Retina (tissue), 1 donor: Measurements from ENCODE around the gene NBEA.

ENCODE experiments used
- DNase-seq: peaks from one replicate; pipeline ENCODE4 v3.0.0-alpha.2; 2016

Gene NBEA

DNA sequence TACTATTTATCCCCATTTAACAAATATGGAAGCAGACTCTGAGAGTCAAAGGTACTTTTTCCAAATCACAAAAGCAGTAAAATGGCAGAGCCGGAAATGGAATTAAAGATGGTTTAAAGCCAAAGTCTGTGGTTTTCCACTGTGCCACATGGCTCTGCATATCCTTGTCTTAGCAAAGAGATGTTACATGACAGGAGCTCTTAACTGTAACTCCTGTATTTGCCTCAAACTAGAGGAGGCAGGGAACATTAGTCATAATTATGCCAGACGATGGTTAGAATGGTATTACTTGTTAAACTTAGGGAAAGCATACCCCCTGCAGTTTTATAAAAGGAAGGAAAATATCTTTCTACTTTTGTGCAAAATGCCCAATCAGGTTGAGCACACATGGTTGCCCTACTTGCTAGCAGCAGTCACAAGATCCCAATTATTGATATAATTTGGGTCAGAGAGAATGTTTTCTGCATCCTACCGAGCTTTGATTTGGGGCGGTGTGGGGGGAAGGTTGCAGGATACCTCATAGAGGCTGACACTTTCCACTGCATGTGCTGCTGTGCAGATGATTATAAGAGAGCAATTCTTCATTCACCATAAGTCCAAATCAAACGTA lies 576.4 kb downstream of the NBEA start:
- DNase-seq = no peak

DNA sequence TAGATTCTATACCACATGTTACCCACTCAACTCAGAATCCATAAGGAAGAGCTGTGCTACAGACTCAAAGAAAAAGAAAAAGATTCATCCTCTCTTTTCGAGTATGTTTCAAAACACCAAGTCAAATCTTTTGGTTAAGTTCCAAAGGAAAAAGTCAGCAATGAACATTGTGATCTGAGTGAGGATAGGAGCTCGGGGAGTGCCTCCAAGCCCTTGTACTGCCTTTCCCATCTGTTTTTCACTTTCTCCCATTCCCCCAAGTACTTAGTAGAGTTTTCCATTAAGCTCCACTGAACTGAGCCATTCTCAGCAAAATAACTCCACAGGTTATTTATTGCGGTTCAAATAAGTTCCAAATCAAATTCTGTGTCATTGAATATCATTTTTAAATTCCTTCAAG lies 582.1 kb downstream of the NBEA start:
- DNase-seq = no peak

DNA sequence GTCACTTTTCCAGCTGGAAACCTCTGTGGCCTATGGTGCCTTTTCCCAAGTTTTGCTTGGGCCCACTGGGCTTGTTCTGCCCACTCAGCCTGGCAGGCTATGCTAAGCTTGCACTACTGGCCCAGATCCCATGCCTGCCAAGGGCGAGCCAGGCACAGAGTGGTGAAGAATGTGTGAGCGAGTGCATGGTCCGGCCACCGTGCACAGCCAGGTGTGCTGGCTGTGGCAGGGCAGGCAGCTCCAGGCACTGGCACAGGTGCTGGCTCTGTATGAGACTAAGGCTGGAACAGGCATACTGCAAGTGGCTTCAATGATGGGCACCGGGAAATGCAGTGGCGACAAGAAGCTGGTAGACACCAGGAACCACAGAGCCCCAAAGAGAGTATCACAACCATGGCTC lies 584.5 kb downstream of the NBEA start:
- no peak for DNase-seq

DNA sequence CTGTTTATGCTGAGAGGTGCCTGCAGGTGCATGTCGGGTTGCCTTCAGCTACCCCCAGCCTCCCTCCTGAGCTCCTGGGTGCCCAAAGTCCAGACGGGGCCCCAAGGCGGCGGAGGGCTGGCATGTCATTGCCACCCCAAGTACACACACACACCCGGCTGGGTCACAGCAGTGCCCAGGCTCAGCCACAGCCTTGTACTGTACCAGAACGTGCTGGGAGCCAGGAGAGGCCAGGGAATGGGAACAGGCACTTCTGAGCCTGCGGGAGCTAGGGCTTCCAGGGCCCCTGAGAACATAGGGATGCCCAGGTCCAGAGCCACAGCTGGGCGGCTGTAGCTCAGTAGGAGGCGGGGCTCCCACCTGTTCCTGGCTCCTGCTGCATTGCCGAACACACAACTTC lies 585.4 kb downstream of the NBEA start:
- DNase-seq = peak; percentile 48

DNA sequence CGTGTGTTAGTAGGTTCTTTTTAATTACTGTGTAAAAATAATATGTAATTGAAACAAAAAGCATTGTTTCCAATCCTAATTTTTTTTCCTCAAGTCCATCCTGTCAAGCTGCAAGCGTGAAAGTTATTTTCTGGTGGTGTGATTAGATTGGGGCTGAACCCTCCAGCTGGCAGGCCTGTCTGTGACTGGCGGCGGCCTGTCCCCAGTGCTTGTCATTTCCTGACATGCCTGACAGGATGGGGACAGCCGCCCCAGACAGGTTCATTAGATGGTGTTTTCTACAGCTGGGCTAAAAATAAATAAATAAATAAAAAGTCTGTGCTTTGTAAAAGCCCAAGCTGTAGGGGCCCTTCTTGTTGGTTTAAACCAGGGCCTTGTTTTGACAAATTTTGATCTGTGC lies 588.1 kb downstream of the NBEA start:
- peak; percentile 78 for DNase-seq

DNA sequence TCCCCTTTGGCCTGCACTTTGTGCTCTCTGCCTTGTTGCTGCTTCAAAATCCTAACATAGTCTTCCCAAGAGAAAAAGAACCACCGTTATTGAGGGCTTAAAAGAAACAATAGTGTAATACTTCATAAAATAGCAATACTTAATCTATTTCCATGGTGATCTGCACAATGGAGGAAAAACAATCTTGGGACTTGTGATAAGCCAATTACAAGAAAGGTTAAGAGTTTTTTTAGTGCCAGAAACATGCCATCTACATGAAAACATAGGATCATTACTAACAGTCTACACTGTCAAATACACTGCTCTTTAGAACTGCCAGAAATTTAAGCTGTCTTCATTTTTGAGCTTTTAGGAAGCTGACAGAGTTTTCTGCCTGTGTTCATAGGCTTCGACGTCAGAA lies 588.5 kb downstream of the NBEA start:
- peak; percentile 35 for DNase-seq

DNA sequence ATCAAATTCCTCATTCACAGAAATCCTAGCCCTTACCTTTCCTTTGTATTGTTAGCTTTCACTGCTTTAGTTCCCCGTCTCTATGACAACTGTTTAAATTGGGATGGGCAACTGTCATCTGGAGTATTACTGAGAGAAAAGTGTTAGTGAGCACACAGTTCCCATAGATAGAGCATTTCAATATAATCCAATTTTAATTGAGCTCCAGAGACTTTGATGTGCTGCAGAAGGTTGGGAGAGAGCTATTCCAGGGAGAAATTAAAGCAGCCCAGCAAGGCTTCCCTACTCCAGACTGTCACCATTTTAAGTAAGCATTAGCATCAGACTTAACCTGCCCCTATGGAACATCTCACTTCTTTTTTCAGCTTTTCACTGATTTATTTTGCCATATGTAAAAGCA lies 589.5 kb downstream of the NBEA start:
- peak; percentile 50 for DNase-seq

DNA sequence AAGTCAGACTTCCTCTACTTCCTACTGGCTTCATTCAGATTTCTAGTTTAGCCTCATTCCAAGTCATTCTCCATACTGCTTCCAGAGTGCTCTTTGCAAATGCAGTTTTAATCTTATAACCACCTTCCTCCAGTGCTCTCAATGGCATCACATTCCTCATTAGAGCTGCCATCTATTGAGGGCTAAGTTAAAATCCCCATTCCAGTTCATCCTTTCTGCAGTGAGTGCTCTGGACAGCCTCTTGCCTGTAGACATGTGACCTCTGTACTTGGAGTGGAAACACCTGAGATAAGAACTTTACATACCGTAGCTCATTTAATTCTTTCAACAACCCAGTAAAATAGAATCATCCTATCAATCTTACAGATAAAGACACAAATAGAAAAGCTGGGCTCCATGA lies 592.3 kb downstream of the NBEA start:
- DNase-seq = no peak

DNA sequence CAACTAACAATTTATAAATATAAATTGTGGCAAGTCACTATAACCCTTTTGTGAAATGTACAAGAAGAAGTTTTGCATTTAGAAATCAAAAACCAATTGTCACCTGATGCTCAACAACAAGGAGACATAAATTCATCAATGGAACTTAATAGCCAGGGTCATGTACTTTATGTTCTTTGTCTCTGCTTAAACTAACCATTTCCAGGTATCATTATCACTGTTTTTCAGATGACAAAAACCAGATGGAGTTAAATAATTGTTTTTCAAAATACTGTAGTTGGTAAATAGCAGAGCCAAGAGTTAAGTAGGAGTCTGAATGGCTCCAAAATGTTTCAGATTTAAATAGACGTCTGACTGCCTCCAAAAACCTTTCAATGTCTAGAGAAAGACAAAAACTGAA lies 606.7 kb downstream of the NBEA start:
- no peak for DNase-seq

DNA sequence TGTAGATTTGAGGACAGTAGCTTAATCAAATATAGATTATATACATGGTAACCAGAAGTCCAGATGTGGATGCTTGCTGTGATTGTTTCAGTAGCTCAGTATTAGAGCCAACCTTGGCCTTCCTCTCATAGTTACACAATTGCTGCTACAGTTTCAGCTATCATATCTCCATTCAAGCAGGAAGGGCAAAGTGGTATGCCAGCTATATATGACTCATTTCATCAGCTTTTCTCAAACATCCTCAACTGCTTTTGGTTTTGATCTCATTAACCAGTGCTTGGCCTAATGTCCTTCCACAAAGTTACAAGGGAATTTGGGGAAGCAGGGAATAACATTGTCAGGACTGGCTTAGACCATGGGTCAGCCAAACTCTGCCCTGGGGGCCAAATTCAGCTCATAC lies 607.4 kb downstream of the NBEA start:
- no peak for DNase-seq

DNA sequence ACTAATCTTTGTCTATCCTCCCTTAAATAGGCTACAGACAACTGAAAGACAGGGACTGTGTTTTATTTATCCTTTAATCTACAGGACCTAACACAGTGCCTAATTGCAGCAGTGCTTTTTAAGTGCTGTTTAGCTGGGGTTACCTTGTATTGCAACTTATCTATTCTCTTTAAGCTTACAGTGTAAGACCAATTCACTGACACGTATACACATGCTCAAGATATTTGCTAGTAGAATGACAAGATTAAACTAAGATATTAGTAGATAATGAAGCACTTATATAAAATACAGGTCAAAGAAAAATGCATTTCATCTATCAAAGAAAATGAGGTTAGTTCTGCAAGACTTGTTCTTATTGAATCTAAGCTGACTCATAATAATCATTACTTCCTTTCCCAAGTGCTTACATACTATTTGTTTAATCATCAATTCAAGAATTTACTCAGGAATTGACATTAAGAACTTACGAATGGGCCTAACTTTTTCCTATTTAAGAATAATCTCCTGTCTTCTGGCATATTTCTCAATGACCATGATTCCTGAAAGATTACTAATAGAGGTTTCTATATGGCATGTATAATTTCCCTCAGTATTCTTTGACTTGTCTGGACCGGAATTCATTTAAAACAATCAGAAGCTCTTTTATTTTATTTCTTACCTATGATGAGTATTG lies 610.2 kb downstream of the NBEA start:
- DNase-seq = no peak

DNA sequence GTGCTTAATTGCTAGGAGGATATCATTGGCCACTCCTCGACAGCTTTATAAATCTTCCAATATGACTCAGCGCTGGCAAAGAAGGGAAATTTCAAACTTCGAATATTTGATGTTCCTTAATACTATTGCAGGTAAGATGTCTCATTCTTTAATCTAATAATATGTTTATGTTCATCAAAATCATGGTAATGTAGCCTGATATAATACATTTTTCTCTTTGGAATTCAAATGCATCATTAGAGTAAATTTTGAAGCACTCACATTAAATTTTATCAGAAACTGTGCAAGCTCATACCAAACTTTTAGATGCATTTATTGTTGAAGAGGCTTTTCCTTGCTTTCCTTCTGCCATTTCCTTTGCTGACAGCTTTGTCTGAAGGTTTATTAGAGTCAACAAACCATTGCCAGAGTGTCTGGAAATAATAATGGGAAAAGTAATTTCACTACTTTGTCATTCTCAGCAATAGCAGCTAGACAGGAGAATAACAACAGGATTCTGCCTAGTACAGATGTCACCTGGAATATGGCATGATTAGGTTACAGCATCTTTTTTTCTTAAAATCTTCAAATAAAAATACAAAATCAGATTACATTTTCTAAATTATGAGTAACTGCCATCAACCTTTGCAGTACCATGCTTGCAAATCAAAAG lies 613.0 kb downstream of the NBEA start:
- no peak for DNase-seq

DNA sequence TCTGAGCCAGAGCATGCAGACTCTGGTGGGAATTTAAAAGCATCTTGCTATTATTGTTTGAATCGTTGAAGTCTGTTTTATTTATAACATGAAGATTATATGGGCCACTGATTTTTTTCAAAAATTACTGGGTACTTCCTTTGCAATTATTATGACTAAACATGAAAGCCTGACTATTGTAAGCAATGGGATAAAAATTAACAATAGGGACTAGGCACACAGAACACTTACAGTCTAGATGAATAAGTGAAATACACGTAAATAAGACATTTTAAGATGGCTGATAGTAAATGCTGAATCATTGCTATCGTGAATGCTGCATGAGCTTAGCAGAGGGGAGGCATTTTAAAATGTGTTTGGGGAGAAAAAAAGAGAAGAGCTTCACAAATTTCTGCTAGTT lies 615.4 kb downstream of the NBEA start:
- DNase-seq = no peak

DNA sequence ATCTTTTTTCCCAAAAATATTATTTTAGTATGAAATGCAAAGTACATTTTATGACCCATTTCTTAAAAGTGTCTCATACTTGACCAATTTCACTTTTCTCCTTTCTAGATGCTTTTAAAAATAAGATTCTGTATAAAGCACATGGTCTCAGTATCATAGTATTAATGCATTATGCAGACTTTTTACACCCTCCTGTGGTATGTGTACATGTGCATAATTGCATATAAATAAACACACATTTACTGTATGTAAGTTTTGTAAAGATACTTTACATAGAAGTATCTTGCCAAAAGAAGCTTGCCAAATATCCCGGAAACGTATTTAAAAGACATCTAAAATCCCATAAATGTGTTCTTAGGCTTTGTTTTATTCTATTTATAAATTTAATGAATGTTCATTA lies 619.5 kb downstream of the NBEA start:
- DNase-seq = no peak

DNA sequence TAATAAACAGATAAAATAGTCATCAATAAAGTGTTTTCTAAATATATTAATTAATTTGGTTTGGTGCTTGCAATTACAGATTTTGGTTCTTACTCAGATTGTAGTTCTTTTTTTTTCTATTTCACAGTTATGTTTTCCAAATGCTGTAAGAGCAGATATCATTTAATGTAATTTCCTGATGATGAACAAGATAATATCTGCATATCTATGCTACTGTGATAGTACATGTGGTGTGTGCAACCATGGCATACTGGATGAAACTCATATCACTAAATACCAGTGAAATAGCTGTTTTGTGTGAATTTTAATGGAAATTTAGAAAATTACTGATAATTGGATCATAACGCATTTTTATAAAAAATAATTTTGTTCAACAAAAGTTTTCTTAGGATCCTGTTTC lies 623.2 kb downstream of the NBEA start:
- no peak for DNase-seq

DNA sequence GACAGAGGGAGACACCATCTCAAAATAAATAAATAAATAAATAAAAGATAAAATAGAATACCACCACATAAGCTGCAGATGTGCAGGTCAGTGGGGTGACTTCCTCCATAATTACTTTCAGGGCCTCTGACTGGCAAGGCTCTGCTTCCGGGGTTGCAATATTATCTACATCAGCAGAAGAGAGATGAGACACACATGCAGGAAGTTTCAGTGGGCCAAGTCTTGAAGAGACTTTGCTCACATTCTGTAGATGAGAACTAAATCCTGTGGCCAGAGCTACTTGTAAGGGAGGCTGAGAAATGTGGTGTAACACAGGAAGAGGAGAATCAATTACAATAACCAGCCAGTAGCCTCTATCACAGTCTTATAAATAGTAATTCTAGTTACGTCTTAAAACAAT lies 624.3 kb downstream of the NBEA start:
- DNase-seq = no peak

DNA sequence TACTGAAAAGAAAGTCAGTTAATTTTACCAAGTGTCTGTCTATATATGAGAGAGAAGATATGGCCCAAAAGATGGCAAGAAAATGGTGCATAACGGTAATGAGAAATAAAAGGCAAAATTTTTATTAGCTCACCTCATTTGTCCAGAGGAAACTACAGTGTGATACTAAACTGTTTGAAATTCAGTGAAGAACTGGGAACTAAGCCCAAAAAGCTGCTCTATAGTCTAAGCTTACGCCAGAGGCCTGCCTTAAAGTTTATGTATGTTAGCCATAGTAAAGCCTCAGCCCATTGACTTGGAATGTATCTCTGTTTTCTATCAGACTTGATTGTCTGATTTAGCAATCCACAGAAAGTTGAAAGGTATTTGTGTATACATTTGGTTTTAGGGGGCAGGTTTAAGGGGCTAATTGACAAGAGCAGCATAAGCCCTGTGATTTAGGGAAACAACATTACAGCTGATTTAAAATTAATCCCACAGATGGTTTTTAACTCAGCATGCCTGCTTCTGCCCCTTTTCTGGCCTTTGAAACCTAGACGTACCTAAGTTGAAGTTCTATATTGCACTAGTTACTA lies 625.4 kb downstream of the NBEA start:
- DNase-seq = no peak

DNA sequence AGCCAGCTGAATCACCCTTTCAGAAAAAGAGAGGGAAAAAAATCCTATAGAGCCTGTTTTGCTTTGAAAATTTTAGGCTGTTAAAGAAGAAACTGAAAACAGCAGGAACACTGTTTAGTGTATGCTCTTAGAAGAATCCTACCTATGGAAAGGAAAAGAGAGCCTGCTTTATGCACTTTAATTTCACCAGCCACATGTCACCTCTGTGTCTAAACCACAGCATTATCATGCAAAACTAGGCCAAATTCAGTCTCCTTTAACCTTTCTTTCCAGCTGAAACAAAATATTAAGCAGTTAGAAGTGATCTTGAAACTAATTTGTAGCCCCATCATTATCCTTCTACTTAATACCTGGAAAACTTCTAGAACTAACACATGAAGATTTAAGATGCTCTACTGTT lies 631.6 kb downstream of the NBEA start:
- no peak for DNase-seq

DNA sequence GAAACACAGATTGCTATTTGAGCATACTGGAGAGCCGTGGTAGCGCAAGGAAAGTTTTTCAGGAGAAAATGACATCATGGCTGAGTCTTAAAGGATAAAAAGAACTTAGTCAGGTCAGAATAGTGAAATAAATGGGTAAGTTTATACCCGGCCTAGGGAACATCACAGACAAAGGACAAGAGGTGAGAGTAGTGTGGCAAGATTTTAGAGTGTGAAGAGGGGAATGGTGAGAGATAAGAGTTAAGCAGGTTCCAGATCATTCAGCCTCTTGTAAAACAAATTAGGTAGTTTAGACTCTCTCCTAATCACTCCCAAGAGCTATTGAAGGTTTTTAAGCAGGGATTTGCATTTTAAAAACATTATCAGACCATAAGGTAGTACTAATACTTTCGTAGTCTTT lies 650.4 kb downstream of the NBEA start:
- DNase-seq = no peak

DNA sequence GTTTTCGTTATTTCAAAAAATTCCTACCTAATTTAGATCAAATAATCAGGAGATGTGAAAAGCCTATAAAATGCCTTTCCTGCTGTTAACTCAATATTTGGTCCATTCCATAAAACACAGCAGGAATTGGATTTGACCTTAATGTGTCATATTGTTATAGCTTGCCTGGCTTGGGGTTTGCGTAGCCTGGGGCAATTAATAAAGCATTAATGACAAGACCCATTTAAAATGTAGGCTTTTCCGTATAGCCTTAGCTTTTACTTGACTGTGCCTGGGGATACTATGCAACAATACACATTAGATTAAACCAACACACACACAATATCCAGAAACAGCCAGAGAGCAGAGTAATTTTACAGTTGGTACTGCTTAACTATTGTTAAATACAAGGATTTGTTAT lies 651.6 kb downstream of the NBEA start:
- no peak for DNase-seq

DNA sequence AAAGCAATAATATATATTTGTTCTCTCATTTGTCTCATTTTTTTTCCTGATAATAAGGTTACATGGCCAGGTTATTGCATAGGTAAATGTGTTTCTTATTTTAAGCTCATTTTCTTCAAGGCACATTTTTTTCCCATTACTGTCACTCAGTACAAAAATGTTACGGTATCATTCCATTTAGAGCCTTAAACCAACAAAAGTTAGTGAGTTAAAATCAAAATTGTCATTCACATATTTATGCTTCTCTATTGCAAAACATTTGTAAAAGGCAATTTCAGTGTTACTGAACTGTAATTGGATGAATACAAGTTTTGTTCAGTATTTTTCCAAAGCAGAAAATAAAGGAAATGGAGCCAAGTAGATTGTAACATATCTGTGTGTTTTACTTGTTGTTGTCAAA lies 652.0 kb downstream of the NBEA start:
- no peak for DNase-seq

DNA sequence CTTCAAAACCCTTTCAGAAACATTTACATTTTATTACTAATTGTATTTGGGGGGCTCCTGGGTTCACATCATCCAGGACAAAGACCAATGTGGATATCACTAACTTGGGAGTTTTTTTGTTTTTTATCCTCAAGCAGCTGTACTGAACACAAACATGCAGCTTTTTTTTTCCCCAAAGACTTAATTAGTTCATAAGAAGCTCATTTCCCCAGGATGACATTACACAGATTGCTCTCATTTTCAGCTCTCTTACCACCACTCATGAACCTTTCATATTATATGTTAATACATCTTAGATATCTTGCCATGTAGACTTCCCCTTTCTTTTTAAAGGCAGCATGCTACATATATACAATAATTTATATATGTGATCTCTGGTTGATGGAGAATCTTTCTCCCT lies 653.1 kb downstream of the NBEA start:
- no peak for DNase-seq

DNA sequence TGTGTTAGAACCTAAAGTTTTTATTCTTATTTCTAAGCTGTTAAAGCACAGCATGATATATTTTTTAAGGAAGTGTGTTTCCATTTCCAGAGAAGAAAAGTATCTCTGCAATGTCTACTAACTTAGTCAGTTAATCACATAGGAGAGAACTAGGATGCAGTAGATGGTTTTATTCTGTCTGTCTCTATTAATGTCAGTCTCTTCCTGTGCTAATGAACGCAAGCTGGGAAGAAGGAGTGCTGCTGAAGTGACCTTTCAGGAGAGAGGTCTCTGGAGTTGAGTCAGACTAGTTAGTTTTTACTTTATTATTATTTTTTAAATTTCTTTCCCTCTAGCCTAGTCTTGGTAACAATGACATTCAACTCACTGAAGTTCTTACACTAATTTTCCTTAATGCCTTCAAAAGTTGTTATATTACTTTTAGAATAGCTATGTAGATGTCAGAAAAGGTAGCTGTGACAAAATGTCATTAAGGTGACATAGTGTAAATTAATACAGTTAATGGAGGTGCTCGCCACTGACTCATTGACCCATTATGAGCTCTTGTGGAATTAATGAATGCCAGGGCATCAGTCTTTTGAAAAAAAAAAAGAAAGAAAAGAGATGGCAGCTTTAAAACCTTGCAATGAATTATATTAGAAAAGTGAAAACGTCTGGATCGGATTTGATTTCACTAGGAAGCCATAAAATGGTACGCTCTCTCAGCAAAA lies 654.4 kb downstream of the NBEA start:
- DNase-seq = no peak

DNA sequence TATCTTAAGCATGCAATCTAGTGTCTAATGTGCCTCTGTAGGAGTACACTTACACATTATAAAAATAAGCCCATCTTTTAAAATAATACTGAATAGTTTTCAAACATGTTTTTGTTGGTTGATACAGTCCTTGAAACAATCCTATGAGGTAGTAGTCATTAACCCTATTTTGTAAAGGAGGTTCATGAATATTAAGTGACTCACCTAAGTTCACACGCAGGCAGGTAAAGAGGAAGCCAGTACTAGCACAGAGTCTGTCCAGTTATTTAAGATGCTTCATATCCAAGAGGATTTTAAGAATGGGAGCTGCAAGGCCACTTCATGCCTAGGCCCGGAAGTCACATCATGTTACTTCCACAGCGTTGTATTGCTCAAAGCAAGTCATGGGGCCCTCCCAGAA lies 655.4 kb downstream of the NBEA start:
- DNase-seq = no peak
